ENCODE data around the gene ERBB4.

ERBB4 gene

DNA sequence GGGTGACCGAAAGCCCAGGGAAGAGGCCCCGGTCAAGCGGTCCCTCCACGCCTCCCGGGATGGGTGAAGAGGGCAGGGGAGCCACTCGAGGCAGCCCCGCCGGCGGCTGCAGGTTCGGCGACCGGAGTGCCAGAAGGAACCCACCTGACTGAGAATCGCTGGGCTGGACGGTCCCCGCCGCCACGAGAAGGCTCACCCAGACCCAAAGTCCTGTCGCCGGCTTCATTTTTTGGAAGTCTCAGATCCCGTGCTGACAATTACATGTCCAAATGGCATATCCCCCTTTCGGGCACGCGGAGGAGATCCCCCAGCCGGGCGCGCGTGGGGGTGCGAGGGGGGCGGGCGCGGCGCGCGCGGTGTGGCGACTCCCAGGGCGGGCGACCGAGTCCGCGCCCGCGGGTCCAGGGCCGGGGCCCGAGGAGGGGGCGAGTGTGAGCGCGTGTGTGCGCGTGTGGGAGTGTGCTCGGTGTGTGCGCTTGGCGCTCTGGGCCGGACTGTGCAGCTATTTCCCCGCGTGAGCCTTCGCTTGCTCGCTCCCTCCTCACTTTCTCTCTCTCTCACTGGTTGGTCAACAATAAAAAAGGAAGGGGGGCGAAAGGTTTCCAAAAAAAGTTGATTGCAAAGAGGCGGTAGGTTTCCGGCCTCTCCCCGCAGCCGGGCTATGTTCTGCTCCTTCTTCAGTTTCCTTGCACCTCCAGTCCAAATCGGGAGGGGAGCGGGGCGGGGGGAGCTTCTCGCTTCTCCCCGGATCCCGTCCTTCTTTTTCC is at the start of gene ERBB4:
ERBB4 (minus strand) TSS at position 498 of the 767 bp plus-strand sequence; CDS start at position 226, 272 bp downstream.
- no peak for DNase-seq (ENCODE audit: low read depth)

GRCh38 chr2:212580117-212580516 is 41.5 kb upstream of the ERBB4 start:
- DNase-seq (ENCODE audit: low read depth): no peak

DNA sequence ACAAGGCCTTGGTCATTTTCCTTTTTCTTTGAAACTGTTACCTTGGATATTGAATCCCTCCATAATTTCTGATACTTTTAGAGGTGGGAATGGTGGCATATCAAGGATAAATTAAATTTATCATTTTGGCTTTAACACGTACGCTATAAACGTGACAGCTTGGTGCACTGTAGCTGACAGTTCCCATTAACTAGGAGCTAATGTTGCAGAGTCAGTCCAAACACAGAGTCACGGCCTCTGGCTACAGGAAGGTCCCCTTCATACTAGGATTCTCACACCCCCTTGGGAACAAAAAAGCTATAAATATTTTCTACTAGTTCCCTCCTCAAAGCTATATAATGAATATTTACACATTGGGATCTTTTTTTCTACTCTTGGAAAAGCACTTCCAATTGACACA is 17.7 kb upstream of the ERBB4 start:
- DNase-seq (ENCODE audit: low read depth): no peak

- no peak for DNase-seq (ENCODE audit: low read depth)
These were observed 15.6 kb upstream of the ERBB4 start for GRCh38 chr2:212554233-212554632.

DNA sequence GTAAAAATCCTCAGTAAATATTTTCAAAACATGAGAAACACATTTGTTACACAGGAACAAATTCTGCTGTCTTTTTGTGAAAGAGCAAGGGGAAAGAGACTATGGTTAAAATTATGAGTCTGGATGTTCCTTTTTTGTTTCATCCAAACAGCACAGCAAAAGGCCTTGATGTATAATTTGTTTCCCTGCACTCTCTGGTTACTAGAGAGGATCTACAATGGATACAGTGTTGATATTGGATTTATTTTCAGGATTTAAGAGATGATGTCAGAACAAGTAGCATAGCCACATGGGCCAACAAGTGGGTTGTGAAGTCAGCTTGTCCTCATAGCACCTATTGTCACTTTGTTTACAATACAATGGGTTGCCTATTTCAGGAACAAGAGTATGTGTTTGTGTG is 11.3 kb upstream of the ERBB4 start:
- no peak for DNase-seq (ENCODE audit: low read depth)

DNA sequence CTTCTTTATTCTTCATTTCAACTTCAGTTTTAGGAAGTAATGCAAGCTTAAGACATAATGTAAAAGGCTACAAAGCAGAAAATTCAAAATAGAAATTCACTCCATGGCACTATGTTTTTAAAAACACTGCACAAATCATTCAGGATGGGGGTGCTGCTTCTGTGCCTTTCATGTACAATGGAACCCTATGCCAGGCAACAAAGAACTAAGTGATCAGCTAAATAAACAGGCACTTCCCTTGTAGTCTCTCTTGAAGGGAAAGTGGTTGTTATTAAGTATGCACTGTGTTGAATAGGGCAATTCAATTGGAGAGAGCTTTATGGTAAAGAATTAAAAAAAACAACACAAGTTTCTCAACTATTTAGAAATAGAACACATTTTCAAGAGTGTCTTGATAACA is 10.9 kb upstream of the ERBB4 start:
- no peak for DNase-seq (ENCODE audit: low read depth)

GRCh38 chr2:212548455-212548819 is 9.8 kb upstream of the ERBB4 start:
- peak; percentile 45 for DNase-seq (ENCODE audit: low read depth)

- no peak for DNase-seq (ENCODE audit: low read depth)
These were observed 9.3 kb upstream of the ERBB4 start for GRCh38 chr2:212547716-212548454.

DNA sequence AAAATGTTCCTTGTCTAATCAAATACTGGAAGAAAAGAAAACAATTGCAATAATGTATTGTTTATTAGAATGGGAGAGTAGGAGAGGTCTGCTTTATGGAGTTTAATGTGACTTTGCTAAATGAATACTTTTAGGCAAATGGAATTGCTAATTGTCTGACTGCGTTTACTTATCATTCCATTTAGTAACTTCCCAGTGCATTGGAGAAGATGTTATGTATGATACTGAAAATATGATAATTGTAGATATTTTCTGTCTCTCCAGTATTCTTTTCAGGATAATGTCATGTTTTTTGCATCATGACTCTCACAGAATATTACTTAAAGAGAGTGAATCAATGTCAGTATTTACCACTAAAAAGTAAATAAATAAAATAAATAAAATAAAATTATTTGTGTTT is 8.1 kb upstream of the ERBB4 start:
- no peak for DNase-seq (ENCODE audit: low read depth)

DNA sequence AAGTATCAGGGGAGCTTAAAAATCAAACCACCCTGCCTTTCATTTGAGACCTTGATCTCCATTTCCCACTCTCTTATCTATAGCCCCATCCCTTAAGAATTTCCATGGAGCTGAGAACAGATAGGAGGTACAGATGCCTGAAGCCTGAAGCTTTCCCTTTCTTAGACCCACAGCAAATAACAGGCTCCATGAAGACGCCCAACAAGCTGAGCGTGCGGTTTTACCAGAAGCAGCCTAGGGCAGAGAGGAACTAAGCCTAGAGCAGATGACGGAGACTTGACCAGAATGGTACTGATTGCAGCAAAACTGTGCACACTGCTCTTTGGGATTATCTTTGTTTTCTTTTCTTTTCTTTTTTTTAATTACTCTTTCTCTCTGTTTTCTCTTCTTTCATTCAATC is 1.7 kb upstream of the ERBB4 start:
- no peak for DNase-seq (ENCODE audit: low read depth)

DNA sequence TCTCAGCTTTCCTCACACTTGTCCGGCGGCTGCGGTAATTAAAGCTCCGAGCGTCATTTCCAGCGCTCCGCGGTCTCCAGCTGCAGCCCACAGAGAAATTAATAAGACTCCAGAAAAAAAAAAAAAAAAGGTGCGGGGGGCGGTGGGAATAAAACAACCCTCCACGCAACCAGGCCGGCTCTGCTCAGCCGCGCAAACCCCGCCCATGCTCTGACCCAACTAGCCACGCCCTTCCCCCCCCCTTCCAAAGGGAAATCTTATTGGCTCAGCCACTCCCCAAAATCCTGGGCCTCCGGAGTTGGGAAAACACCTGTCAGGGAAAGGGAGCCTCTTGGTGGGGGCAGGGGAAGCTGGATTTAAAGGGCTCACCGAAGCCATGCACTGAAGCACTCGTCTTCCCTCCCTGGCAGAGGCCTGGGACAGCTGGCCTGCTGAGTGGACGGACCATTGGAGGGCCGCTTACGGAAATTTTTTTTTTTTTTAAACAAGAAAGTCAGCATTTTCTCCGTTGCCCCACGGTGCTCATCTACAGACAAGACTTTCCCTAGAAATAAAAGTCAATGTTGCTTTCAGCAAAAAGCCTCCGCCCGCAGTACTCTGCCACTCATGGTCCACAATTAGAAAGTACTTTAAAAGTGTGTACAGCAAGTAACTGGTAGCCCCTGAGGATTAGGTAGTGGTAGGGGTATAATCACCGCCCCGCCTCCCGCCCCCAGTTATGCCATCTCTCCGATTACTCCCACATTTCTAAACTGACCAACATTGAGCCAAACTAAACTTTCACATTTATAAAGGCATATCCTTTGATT is 674 bp upstream of the ERBB4 start:
- DNase-seq (ENCODE audit: low read depth): no peak

DNA sequence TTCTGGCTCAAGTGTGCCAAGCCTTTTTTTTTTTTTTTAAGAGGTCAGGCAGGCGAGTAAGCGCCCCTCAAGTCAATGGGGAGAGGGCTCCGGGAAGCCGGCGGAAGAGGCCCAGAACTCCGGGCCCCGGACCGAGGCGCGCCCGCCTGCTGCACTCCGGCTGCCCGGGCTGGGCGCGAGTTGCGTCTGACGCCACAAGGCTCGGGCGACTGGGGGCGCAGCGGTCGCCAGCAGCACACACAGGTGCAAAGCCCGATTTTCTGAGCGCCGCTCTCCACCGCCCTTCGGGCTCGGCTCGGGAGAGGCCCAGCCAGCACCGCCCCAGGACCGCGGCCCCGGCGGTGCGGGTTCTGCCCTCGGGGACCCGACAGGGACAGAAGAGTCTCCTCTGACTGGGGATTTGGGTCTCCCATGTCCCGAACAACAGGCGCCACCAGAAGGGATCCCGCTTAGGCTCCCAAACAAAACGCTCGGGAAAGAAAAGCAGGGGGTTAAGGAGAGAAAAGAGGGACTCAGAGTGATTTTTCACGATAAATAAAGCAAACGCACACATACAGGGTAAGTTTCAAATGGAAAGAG is 787 bp downstream of the ERBB4 start:
- no peak for DNase-seq (ENCODE audit: low read depth)

DNA sequence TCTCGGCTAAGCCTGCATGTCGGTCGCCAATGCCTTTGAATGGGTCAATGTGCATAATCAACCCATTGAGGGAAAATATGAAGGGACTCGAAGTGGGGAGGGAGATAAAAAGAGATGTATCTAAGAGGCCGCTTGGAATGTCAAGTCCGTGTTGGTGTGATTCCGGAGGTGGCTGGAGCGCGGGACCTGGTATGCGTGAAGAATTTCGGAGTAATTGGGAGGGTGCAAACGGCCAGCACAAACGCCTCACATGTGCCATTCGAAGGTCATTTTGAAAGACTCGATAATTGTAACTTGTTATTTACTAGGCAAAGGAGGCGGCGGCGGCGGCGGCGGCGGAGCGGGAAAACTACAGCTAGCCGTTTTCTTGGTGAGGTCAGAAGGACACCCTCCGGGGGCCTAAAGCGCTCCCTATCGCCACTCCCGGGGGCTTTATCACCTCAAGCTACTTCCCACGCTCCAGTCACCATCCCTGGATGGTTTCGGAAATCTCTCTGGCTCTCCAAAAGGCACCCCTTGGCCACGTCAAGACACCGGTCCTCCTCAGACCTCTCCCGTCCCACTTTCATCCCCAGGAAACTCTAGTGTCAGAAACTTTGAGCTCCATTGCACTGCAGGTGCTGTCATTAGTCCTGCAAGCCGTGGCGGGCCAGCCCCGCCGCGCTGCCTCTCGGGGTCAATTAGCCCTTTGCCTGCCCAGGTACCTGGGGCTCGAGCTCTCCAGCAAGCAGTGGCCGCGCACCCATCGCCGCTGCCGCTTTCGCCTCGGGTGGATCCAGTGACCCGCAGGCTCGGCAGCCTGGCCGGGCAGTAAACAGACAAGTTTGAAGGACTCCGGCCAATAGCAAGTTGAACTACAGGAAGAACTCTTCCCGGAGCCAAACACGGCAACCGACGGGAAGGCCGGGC is 1.5 kb downstream of the ERBB4 start:
- no peak for DNase-seq (ENCODE audit: low read depth)

DNA sequence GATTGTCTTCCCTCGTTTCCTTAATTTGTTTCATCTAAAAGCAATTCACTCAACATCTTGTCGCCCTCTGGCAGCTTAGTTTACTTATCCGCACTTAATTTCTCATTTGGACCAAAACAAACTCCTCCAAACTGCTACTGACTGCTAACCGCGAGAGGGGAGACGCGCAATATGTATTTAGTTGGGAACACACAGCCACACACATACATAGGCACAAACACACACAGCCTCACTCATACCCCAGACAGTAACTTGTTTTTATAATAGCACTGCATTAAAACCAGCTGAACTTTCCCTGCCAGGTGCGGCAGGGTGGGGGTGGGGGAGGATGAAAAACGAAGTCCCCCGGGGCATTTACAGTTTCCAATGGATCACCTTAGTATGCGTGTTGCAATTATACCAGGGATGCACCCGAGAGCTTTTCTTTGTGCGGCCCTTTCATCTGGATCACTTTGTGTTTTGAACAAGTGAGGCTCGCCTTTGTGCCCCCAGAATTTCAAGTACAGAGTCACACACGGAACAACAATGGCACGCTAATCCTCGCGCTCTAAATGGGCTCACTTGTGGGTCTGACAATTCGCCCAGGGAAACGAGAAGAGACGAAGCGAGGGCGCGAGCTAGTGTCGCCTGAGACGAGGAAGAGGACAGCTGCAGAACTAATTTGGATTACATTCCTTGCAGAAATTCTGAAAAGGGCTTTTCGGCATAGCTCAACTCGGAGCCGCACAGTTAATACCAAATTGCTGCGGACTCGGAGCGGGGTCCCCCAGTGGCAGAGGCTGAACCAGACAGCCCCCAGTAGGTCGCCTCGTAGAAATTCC is 2.4 kb downstream of the ERBB4 start:
- no peak for DNase-seq (ENCODE audit: low read depth)

GRCh38 chr2:212534336-212534735 is 4.3 kb downstream of the ERBB4 start:
- DNase-seq (ENCODE audit: low read depth): no peak

- DNase-seq (ENCODE audit: low read depth): no peak
These were observed 6.0 kb downstream of the ERBB4 start for GRCh38 chr2:212532585-212532984.

DNA sequence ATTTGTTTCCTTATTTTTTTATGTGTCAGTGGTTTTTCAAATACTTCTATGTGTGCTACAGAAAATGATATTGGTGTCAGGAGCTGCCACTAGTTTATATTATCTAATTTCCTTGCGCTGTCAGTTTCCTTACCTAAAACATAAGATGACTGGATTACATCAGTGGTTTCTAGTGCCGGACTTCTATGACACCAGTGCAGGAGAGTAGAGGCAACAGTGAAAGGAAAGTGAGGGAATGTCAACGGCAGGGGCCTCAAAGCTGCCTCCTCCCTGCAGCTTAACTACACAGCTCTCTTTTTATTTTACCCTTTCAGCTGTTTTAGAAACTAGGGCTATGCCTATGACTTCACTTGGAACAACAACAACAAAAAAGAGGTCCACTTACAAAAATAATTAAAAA is 6.5 kb downstream of the ERBB4 start:
- no peak for DNase-seq (ENCODE audit: low read depth)

GRCh38 chr2:212531499-212531898 is 7.1 kb downstream of the ERBB4 start:
- DNase-seq (ENCODE audit: low read depth): no peak

DNA sequence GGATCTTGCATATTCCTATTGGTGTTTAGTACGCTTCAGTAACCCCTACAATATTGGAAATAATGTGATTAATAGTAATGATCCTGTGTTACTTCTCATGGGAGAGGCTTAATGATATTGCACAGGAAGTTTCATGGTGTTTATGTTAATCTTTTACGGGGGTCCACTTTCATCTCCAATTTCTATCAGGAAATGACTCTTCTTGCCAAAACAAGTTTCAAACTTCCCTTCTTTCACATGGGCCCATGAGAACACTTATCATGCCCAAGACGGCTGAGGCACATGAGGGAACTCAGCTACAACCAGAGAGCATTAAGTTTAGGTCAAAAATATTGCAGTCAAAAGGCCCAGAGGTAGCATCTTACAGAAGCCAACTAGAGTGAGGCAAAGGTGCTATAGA is 7.6 kb downstream of the ERBB4 start:
- DNase-seq (ENCODE audit: low read depth): no peak

- DNase-seq (ENCODE audit: low read depth): no peak
These were observed 8.2 kb downstream of the ERBB4 start for GRCh38 chr2:212530373-212530772.

Measured in iris pigment epithelial cell (primary cell).